Measurements from ENCODE around the gene DAB1. TPM values are rescaled to one million over a fixed set of nuclear protein-coding genes. Genes with fewer than 3 reads are reported as not detected.

DAB1 gene
- total and polyA plus RNA-seq, 10 of the 15 experiments (the other 5 are each of a cell fraction or from before 2014, with no cell fraction given), result 0.02 to 0.10 (median 0.03) TPM; not detected in 5

DNA sequence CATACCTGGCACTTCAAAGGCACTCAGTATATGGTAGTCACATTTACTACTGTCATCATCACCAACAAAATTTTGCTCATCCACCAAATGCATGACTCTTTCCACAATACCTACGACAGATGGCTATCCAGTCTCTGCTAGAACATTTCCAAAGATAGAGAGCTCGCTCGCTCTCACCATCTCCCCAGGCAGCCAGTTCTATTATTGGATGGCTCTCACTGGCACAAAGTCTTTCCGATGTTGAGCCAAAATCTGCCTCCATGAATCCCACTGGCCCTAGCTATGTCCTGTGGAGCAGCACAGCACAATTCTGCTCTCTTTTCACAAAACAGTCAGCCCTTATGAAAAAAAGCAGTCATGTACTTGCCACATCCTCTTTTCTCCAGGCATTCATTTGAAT, 102.1 kb downstream of the DAB1 start:
- no TSS peak for BruUV-seq (replicated peaks)
- no peak for FAIRE-seq
- intact Hi-C loops (cut with micrococcal nuclease; ENCODE audit: unreplicated experiment) (no loop called here), in situ Hi-C loops (cut with MboI) (no loop called here)
- Histone ChIP-seq H3K9ac (ENCODE audit: control insufficient read depth, insufficient read depth, low read length) (no peak overlapping the region), H3K4me1 (ENCODE audit: control insufficient read depth, insufficient read depth, low read length) (no peaks in the 10 kb centered on the region), H3K4me2 (ENCODE audit: control insufficient read depth, insufficient read depth) (no peak overlapping the region), H4K20me1 (ENCODE audit: control insufficient read depth, insufficient read depth) (no peaks in the 10 kb centered on the region), H3K79me2 (ENCODE audit: control insufficient read depth, insufficient read depth, low read length) (no peaks in the 10 kb centered on the region), H3K27me3 (replicated peaks in 1 of 2; ENCODE audit: control insufficient read depth in 2 of 2, insufficient read depth in 2 of 2, low read length in 1 of 2) (no peaks in the 10 kb centered on the region), H3K9me3 (replicated peaks; ENCODE audit: control insufficient read depth, insufficient read depth, low read length) (no peaks in the 10 kb centered on the region), H3K4me3 (no peak overlapping the region), H3K36me3 (ENCODE audit: control insufficient read depth in 2 of 2, insufficient read depth in 2 of 2, low read length in 1 of 2) (no peaks in the 10 kb centered on the region), H2AFZ (ENCODE audit: control insufficient read depth, low read depth, low read length) (no peak overlapping the region), H3K27ac (ENCODE audit: control insufficient read depth, insufficient read depth) (no peak overlapping the region)
- no peak for ATAC-seq
- POLR2A ChIA-PET, result no interaction called here
- CTCF ChIA-PET, result no interaction called here
- SMC1A ChIA-PET (ENCODE audit: uncharacterized antibody, unreplicated experiment), result no interaction called here
- RAD21 ChIA-PET (ENCODE audit: unreplicated experiment), result no interaction called here
- 33% methylated on average over 4 of the region's 4 CpGs for WGBS (ENCODE audit: insufficient coverage, insufficient replicate concordance, low lambda C conversion rate, missing lambda C conversion rate)
- DNase-seq (ENCODE audit: low read depth, low spot score), result no peak
- TF ChIP-seq, protein P1, sequence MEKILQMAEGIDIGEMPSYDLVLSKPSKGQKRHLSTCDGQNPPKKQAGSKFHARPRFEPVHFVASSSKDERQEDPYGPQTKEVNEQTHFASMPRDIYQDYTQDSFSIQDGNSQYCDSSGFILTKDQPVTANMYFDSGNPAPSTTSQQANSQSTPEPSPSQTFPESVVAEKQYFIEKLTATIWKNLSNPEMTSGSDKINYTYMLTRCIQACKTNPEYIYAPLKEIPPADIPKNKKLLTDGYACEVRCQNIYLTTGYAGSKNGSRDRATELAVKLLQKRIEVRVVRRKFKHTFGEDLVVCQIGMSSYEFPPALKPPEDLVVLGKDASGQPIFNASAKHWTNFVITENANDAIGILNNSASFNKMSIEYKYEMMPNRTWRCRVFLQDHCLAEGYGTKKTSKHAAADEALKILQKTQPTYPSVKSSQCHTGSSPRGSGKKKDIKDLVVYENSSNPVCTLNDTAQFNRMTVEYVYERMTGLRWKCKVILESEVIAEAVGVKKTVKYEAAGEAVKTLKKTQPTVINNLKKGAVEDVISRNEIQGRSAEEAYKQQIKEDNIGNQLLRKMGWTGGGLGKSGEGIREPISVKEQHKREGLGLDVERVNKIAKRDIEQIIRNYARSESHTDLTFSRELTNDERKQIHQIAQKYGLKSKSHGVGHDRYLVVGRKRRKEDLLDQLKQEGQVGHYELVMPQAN (conservative IDR thresholded peaks at IDR 0.05), result no peak
- TF ChIP-seq, protein P2, sequence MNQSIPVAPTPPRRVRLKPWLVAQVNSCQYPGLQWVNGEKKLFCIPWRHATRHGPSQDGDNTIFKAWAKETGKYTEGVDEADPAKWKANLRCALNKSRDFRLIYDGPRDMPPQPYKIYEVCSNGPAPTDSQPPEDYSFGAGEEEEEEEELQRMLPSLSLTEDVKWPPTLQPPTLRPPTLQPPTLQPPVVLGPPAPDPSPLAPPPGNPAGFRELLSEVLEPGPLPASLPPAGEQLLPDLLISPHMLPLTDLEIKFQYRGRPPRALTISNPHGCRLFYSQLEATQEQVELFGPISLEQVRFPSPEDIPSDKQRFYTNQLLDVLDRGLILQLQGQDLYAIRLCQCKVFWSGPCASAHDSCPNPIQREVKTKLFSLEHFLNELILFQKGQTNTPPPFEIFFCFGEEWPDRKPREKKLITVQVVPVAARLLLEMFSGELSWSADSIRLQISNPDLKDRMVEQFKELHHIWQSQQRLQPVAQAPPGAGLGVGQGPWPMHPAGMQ (IDR thresholded peaks at IDR 0.05; ENCODE audit: borderline replicate concordance), result no peak
- TF ChIP-seq FOS (IDR thresholded peaks at IDR 0.05; ENCODE audit: borderline replicate concordance, extremely low read depth, insufficient read length), result no peak
- TF ChIP-seq, protein P3, sequence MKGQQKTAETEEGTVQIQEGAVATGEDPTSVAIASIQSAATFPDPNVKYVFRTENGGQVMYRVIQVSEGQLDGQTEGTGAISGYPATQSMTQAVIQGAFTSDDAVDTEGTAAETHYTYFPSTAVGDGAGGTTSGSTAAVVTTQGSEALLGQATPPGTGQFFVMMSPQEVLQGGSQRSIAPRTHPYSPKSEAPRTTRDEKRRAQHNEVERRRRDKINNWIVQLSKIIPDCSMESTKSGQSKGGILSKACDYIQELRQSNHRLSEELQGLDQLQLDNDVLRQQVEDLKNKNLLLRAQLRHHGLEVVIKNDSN (IDR thresholded peaks at IDR 0.05; ENCODE audit: borderline replicate concordance, extremely low read length, insufficient read depth, low read depth, low read length), result no peak
- no peak for TF ChIP-seq ZNF384 (IDR thresholded peaks at IDR 0.05; ENCODE audit: borderline replicate concordance, low read depth, low read length)
- no peak for TF ChIP-seq KLF5 (IDR thresholded peaks at IDR 0.05; ENCODE audit: partially characterized antibody)
